CMK (cell line): ENCODE data around the gene ETFDH.
"Not testable (repeated sequence)": the region's sequence is repeated elsewhere in the genome, so short reads cannot be mapped to it uniquely, and the experiment has no call there.

Experiments used
- DNase-seq: peaks from one replicate; pipeline ENCODE4 v3.0.0-alpha.2; 2010; ENCODE audit warnings: low read depth

Gene ETFDH

DNA sequence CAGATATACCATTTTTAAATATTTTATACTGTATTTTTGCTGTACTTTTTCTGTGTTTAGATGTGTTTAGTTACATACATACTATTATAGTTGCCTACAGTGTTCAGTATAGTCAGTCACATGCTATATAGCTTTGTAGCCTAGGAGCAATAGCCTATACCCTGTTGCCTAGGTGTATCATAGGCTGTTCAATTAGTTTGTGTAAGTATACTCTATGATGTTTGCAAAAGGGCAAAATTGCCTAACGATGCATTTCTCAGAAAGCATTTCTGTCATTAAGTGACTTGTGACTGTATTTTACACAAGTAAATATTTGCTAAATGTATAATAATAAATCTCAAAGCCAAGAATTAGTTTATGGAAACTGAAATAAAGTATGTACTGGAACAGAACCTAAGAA lies 9.5 kb downstream of the ETFDH start:
- no peak for DNase-seq

GRCh38 chr4:158682066-158682465 lies 10.0 kb downstream of the ETFDH start:
- DNase-seq: no peak

GRCh38 chr4:158688813-158689212 lies 16.7 kb downstream of the ETFDH start:
- DNase-seq: no peak

- no peak for DNase-seq
Measured at GRCh38 chr4:158704274-158704673, 32.2 kb downstream of the ETFDH start.

DNA sequence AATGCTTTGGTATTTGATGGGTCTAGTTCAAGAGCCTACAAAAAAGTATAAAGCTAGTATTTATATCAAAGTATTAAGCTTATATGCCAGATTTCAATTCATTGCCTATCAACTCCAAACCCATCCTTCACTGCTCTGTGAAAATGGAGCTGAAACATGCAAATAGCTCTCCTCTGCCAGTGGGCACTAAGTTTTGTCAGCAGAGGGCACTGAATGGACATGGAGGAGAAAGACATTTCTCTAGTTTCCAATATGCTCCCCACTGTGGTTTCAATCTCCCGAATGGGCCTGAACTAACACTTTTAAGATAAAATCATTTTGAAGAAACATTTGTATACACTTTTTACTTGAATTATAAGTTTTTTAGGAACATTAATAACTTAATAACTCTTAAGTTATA lies 38.7 kb downstream of the ETFDH start:
- DNase-seq: no peak

DNA sequence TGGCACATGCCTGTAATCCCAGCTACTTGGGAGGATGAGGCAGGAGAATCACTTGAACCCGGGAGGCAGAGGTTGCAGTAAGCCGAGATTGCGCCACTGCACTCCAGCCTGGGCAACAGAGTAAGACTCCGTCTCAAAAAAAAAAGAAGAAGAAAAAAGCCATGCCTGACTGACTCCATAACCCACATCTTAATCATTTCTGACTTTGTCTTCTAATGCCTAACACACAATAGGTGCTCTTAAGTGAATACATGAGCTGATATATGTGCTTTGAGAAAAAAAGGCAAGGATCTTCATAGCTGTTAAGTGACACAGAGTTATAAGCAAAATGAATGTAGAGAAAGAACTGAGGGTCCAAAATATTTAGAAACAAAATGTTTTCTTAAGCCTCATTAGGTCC lies 40.5 kb downstream of the ETFDH start:
- DNase-seq: not testable (repeated sequence)

DNA sequence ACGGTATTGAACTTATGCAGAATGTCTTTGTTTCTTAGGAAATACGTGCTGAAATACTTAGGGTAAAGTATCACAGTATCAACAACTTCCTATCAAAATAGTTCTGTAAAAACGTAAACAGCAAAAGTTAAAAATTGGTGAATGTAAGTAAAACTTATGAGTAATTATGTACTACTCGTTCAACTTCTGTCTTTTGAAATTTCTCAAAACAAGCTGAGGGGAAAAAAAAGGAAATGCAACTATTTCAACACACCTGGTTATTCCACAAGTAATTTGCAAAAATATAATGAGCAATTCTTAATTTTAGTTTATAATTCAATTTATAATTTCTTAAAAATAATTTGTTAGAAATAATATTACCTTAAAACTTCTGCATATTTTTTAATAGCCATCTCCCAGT lies 42.8 kb downstream of the ETFDH start:
- DNase-seq: no peak

DNA sequence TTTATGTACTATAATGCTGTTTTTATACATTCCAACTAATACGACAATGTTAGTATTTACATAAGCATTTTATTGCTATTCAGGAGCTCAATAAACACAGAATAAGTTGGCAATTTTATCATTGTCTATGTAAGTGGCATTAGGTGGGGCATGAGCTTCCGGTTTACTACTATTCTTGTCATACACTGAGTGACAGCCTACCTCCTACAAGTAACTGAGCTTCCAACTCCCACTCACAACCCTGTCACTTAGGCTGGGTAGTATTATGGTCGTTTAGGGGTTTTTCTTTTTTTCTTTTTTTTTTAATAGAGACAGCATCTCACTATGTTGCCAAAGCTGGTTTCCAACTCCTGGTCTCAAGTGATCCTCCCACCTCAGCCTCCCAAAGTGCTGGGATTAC lies 43.7 kb downstream of the ETFDH start:
- DNase-seq: no peak

DNA sequence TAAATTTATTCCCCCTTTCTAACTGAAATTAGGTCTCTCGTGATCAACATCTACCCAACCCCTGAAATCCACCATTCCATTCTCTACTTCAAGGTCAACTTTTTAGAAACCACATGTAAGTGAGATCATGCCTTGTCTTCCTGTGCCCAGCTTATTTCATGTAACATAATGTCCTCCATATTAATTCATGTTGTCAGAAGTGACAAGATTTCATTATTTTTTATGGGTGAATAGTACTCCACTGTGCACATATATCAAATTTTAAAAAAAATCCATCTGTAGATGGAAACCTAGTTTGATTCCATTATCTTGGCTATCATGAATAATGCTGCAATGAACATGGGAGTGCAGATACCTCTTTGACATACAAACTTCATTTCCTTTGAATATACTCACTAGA lies 49.6 kb downstream of the ETFDH start:
- no peak for DNase-seq

- no peak for DNase-seq
Measured at GRCh38 chr4:158722291-158722916, 50.3 kb downstream of the ETFDH start.

- DNase-seq: peak; percentile 55
Measured at GRCh38 chr4:158722917-158723793, 51.1 kb downstream of the ETFDH start, which contains the start of gene PPID. PPID (minus strand) TSS chr4:158723396; CDS start chr4:158723288, 108 bp downstream.

GRCh38 chr4:158724637-158725036 lies 52.5 kb downstream of the ETFDH start:
- DNase-seq: no peak

DNA sequence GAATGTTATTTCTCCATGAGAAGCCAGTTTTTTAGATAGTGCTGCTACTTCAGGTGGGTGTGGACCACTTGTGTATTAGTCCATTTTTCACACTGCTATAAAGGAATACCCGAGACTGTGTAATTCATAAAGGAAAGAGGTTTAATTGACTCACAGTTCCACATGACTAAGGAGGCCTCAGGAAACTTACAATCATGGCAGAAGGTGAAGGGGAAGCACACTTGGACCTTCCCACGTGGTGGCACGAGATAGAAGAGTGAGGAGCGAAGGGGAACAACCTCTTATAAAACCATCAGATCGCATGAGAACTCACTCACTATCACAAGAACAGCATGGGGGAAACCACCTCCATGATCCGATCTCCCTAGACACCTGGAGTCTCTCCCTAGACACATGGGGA lies 54.5 kb downstream of the ETFDH start:
- DNase-seq: no peak

DNA sequence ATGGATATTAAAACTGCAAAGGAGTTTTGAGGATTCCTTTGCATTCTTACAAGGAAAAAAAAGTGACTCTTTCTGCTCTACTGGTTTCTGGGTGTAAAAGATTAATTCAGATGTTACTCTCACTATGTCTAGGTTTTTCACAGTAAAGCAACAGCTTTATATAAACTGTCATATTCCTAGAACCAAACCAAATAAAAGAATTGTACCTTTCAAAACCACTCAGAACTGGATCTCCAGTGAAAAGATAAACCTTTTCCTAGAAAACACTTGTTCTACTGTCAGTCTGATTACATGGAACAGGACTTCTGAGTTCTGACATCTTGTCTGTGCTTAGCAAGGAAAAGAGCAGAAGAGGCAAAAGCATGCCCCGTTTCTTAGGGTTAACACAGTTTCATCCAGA lies 56.1 kb downstream of the ETFDH start:
- DNase-seq: no peak

DNA sequence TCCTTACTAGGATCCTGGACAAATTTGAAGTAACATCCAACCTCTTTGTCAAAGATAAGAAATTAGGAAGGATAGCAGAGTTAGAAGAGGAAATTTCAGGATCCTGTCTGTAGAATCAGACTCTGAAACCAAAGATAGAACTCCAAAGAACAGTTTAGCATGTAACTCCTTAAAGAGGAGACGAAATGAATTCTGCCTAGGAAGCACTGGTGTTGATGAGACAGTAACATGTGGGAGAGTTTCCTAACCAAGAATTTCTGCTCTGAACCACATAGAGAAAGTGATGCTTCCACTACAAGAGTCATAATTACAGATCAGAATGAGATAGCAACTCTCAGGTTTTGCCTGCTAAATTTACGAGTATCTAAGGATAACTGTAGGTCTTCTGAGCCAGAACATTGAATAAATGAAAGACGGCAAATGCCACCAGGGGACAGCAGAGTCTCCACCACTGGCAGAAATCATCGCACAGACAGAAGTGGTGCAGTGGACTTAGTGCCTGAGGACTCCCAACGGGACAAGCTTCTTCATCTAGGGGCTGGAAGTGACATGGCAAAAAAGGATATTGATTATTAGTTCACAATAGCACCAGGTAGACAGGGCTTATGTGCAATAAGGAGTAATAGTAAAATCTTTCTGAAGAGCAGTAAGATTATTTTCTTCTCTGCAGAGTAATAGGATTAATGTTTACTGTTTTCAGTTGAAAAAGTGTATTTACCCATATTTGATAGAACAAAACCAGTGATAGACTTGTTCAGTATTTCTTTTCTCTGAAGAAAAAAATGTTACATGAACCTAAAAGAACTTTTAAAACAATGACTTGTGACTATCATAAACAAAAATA lies 57.8 kb downstream of the ETFDH start:
- DNase-seq: no peak

DNA sequence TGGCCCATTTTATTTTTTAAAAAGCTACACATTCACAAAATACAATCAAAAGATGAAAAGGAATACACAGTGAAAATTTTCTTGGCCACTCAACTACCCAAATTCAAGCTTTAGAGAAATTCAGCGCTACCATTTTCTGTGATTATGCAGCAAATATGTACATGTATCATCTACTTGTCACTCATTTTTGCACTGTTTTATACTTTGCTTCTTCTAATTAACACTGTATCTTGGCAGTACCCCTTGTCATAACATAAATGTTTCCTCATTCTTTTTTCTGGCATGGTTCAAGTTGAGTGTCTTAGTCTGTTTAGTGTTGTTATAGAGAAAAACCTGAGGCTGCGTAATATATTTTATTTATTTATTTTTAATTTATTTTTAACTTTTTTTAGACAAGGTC lies 66.8 kb downstream of the ETFDH start:
- DNase-seq: no peak

GRCh38 chr4:158739600-158739999 lies 67.5 kb downstream of the ETFDH start:
- no peak for DNase-seq

DNA sequence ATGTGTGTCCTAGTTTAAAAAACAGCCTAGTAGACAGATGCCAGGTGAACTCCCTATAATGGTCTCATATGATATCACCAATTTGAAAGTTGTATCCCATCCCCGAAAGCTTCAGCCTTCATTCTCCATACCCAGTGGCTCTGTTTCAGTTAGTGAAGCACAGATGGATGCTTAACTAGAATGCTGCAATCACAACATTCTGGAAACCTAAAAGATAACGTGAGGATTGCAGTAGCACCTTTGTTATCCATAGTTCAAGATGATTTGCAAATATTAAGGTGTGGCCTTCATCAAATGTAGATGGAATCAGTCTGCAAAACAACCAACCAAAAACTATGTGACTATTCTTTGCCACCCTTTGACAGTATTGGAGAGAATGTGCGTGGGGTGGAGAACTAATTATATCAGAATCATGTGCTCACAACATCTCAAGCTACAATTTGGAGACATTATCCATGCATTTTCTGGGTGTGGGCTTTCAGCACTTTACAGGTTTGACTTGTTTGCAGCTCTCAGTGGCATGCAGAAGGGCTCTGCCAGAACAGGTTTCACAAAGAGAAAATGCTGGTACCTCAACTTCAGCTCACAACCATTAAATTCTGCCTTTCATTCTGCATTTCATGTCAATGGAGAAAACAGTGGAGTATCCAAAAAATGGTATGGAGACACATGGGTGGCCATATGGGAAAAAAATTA lies 69.4 kb downstream of the ETFDH start:
- DNase-seq: no peak

- not testable (repeated sequence) for DNase-seq
Measured at GRCh38 chr4:158746537-158746936, 74.4 kb downstream of the ETFDH start.

GRCh38 chr4:158750379-158750778 lies 78.3 kb downstream of the ETFDH start:
- DNase-seq: no peak

DNA sequence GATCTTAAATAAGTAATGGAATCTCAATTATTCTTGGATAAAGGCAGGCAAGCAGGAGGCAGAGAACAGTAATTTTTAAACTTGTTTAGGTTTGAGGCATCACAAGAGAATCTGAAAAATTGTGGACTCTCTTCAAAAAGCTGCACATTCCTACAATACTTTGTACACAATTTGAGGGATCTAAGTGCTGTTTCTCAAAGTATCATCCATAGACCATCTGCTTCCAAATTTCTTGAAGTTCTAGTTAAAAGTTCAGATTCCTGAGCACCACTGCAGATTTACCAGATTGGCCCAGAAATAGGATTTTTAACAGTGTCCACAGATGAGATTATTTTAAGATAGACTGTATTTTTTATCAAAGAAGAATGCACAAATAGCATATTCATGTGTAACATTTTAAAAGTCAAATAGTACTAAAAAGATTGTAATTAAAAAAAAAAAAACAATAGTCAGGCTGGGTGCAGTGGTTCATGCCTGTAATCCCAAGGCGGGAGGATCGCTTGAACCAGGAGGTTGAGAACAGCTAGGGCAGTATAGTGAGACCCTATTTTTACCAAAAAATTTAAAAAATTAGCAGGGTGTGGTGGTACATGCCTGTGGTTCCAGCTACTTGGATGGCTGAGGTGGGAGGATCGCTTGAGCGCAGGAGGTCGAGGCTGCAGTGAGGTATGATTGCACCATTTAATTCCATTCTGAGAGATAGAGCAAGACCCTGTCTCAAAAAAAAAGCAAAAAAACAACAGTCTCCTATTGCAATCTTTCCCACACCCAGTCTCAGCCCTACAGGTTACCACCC lies 82.5 kb downstream of the ETFDH start:
- DNase-seq: no peak
